ENCODE measurements around the gene CDC26. TPM values are rescaled to one million over a fixed set of nuclear protein-coding genes. Genes with fewer than 3 reads are reported as not detected.
"Not testable (repeated sequence)": the region's sequence is repeated elsewhere in the genome, so short reads cannot be mapped to it uniquely, and the experiment has no call there.

The CDC26 gene
- 49.2 and 63.4 TPM in 2 replicates for total RNA-seq (2014; rRNA removed; shearing (Covaris generic))

- DNase-seq (ENCODE audit: low spot score), result peak; percentile 92
Observed at GRCh38 chr9:113275157-113276131, at the start of gene CDC26, which contains the start of gene PRPF4. CDC26 (minus strand) TSS chr9:113275572; CDS start chr9:113272507, 3,065 bp downstream. PRPF4 (plus strand) TSS chr9:113275658; CDS start chr9:113275744, 86 bp downstream.

DNA sequence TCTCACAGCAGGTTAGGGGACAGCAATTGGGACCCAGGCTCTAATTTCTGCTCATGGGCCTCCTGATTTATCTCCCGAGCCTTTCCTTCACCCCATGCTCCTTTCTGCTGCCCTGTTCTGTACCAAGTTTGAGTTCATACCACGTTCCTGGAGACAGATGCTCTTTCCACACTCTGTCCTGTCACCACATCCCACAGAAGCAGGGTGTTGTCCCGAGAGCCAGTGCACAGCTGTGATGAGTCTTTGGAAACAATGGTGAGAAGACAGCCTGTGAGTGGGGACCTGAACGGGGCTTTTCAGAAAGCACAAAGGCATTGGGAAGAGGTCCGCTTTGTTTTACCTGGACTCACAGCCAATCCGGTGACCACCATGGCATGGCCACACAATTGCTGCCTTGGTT, 47.3 kb upstream of the CDC26 start:
- no peak for DNase-seq (ENCODE audit: low spot score)

GRCh38 chr9:113320051-113320450, 44.7 kb upstream of the CDC26 start:
- no peak for DNase-seq (ENCODE audit: low spot score)

GRCh38 chr9:113319054-113319453, 43.7 kb upstream of the CDC26 start:
- DNase-seq (ENCODE audit: low spot score), result no peak

GRCh38 chr9:113317777-113318176, 42.4 kb upstream of the CDC26 start:
- no peak for DNase-seq (ENCODE audit: low spot score)

GRCh38 chr9:113316030-113316429, 40.7 kb upstream of the CDC26 start:
- no peak for DNase-seq (ENCODE audit: low spot score)

DNA sequence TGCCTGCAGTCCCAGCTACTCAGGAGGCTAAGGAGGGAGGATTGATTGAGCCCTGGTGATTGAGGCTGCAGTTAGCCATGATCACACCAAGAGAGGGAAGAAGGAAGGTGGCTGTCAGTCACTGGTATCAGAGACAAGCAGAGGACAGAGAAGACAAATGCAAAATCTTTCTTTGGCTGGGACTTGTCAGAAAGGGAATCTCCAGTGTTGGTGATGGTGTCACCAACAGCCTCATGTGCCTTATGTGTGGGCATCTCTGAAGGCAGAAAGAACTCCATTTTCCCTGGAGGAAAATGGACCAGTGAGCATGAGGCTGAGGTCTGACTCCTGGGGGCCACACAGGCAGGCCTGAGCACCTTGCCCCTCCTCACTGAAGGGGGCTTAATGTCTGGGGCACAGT, 39.9 kb upstream of the CDC26 start:
- no peak for DNase-seq (ENCODE audit: low spot score)

- no peak for DNase-seq (ENCODE audit: low spot score)
Observed at GRCh38 chr9:113313261-113313660, 37.9 kb upstream of the CDC26 start.

DNA sequence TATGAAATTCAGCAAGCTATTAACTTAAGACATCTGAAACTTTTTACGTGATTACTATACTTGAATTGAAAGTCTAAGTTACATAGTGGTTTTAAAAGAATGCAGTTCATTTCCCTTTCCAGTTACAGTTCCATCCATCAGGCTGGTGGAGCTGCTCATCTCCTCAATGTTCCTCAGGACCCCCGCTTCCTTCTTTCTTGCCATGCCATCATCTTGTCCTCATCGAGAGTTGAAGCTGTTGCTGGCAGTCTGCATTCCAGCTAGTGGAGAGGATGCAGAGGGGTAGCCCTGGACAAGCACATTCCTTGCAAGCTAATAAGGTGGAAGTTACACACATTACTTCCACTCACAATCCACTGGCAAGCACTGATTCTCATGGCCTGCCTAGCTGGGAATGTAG, 36.6 kb upstream of the CDC26 start:
- no peak for DNase-seq (ENCODE audit: low spot score)

DNA sequence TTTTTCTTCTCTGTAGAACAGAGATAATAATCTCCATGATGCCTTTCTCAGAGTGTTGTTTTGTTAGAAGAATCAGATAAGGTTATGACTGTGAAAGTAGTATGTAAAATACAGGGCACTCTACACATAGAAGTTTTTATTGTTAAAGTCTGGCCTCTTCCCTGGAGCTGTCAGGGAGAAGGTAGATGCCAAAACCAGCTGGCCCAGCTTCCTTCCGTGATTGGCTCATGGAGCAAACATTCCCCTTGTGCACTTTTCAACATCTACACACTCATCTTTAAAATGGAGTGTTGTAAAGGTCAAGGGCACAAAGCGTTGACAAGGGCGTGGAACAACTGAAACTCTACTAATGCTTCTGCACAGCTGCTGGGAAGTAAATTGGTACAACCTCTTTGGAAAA, 35.2 kb upstream of the CDC26 start:
- no peak for DNase-seq (ENCODE audit: low spot score)

DNA sequence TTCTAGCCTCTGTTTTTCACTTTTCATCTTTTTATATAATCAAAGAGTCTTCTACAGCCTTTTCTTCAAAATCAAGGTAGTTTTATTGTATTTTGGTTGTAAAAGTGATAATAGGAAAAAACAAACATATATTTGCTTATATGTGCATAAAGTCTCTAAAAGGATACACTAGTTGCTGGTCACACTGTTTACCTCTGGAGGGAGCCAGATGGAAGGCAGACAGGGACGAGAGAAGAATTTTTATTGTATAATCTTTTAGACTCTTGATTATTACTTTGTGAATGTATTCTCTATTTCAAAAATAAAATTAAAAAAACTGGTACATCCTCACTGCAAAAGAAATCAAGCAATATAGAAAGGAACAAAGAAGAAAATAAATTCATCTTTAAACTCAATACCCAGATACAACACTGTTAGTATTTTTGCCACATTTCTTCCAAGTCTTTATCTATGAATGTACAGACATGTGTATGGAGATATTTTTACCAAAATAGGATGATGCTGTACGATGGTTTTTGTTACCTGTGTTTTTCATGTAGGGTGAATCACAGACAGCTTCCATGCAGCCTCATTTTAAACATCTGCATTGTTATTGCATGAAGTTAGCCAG, 33.9 kb upstream of the CDC26 start:
- DNase-seq (ENCODE audit: low spot score), result peak; percentile 21

- no peak for DNase-seq (ENCODE audit: low spot score)
Observed at GRCh38 chr9:113307396-113307975, 32.1 kb upstream of the CDC26 start.

- no peak for DNase-seq (ENCODE audit: low spot score)
Observed at GRCh38 chr9:113306566-113306965, 31.2 kb upstream of the CDC26 start.

DNA sequence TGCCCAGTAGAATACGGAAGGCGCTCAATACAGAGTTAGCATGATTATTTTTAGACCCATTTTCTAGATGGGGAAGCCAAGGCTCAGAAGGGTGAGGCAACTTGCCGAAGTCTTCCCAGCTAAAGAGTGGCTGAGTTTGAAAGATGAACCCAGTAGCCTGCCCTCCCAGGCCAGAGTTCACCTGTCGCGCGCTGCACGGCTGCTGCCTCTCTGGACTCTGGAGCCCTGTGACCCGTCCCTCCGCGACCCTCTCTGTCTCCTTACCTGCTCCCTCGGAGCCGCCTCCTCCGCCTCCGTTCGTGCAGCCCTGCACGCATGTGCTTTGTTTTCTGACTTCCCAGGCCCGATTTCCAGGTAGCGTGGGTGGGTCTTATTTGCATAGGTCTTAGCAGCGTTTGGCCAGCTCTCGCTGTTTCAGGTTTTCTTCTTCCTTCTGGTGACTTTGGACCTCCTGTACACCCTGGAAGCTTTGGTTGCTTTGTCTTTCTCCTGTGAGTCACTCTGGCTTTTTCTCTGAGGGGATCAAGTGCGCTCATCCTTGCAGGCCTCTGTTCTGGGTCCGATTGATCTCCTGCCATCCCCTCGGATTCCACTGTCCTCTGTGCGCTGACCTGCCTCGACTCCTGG, 27.5 kb upstream of the CDC26 start, which contains the start of gene RNF183:
RNF183 (minus strand) TSS at position 585 of the 627 bp plus-strand sequence. CDS start 5,192 bp downstream, outside the sequence.
- no peak for DNase-seq (ENCODE audit: low spot score)

DNA sequence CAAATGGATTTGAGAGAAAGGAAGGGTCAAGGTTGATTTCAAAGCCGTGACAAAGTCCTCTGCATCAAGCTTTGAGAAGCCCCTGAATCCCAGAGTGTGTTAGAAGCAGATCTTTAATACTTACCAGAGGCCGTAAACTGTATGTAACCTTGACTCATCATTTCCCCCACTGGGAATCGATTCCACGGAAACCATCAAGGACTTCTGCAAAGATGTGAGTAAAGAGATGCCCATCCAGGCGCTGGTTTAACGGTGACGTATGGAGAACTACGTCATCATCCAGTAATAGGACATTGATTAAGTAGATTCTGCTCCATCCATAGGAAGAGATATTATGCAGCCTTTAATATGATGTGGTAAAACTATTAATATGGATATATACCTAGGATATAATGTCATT, 26.2 kb upstream of the CDC26 start:
- DNase-seq (ENCODE audit: low spot score), result no peak

DNA sequence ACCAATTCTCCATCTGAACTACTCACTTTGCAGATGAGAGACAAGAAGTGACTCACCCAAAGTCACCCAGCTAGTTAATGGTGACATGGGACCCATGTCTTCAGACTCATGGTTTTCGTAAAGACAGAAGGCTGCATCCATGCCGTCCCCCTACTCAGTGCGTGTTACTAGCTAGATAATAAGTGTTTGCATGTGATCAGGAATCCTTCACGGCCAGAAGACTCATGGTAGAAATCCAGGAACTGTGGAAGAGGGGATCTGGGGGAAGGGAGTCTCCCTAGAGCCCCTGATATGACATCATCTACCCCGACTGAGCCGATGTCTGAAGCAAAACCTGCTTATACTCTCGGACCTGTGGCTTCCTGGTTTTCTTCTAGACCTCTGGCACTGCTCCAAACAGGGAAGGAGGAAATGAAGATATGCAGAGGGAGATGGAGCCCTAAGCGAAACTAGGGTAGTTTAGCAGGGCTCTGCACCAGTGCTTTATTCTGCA, 24.5 kb upstream of the CDC26 start:
- no peak for DNase-seq (ENCODE audit: low spot score)

- no peak for DNase-seq (ENCODE audit: low spot score)
Observed at GRCh38 chr9:113298924-113299770, 23.8 kb upstream of the CDC26 start.

DNA sequence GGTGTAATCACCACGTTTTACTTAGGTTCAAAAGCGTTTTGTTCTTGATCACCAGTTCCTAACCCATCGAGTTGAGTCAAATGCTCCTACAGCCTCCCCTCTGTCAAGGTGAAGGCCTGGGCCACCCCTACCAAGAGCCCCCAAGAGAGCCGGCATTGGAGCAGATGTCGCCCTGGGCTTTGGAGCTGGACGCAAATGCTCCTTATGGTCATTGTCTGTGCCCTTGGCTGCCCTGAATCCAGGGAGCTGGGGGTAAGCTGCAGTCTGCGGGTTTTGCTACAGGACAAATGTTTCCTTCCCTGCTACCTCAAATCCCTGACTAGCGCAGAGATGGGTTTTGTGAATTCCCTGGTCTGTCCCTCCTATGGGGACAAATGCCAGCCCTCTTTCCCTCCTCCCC, 22.9 kb upstream of the CDC26 start:
- DNase-seq (ENCODE audit: low spot score), result no peak

DNA sequence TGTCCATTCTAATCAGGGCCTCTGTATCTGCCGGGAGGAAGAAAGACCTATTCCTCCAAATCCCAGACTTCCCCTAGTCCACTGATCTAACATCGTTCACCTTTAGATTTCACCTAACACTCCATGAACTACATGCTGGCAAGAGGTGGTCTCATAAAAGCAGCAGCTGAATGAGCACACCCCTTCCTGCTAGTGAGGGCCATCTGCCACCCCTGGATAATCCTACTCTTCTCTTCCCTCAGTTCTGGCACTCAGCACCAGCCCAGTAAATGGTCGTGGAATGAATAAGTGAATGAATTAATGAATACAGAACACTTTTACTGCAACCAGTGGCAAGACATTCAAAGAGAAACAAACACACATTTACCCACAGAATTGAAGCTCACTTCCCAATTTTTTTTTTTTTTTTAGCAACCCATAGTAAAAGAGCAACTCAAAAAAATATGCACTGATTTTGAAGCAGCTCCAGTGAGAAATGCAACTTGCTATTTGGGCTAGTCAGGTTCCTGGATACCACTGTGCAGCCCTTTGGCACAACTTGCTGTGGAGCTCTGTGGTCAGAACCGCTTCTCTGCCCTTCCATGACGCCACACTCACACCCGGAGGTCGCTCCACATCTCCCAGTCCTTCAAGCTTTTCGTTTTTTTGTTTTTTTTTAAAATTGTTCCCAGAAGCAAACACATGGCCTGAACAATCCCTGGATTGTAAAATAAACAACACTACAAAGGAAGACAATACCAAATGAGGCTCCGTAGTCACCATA, 21.6 kb upstream of the CDC26 start:
- no peak for DNase-seq (ENCODE audit: low spot score)

- not testable (repeated sequence) for DNase-seq (ENCODE audit: low spot score)
Observed at GRCh38 chr9:113296247-113296646, 20.9 kb upstream of the CDC26 start.

Measured in A172 (cell line).